ENCODE data around the gene FEZ2. TPM values are rescaled to one million over a fixed set of nuclear protein-coding genes. Genes with fewer than 3 reads are reported as not detected.

FEZ2 gene
- total and polyA plus RNA-seq, 2 of the 8 experiments (the other 6 are each of a cell fraction or from before 2014, with no cell fraction given): 7.5 to 16.4 TPM

GRCh38 chr2:36606925-36607324 is 9.0 kb upstream of the FEZ2 start:
- Histone ChIP-seq H3K14ac (ENCODE audit: insufficient read length) (no peak overlapping the region), H3K23ac (ENCODE audit: insufficient read length) (no peak overlapping the region), H3K27me3 (replicated peaks in 1 of 4; ENCODE audit: control insufficient read depth in 3 of 4, extremely low read depth in 1 of 4, insufficient read depth in 3 of 4, low read length in 3 of 4) (no peaks in the 10 kb centered on the region), H4K91ac (replicated peaks; ENCODE audit: insufficient read length, low read length) (no peak overlapping the region), H3K36me3 (ENCODE audit: control insufficient read depth in 2 of 4, insufficient read depth in 4 of 4, low read length in 3 of 4) (no peaks in the 10 kb centered on the region), H2BK15ac (ENCODE audit: low read length) (no peak overlapping the region), H4K5ac (ENCODE audit: insufficient read length, low read depth, low read length) (no peak overlapping the region), H4K20me1 (replicated peaks in 1 of 2; ENCODE audit: control insufficient read depth in 1 of 2, insufficient read depth in 2 of 2, low read length in 2 of 2) (no peaks in the 10 kb centered on the region), H3K18ac (ENCODE audit: extremely low read depth, low read length) (no peak overlapping the region), H2BK120ac (replicated peaks; ENCODE audit: low read depth, low read length) (no peak overlapping the region), H3K4me1 (replicated peaks in 1 of 4; ENCODE audit: control insufficient read depth in 3 of 4, insufficient read depth in 4 of 4, low read length in 3 of 4) (no peaks in the 10 kb centered on the region), H3K9ac (replicated peaks in 1 of 4; ENCODE audit: extremely low read depth in 1 of 4, low read depth in 3 of 4, low read length in 3 of 4) (no peak overlapping the region; a peak in 1 of 7 replicates), H3K23me2 (ENCODE audit: low read depth, low read length) (no peaks in the 10 kb centered on the region), H3K4ac (replicated peaks; ENCODE audit: insufficient read length, low read depth, low read length) (no peak overlapping the region), H3K79me2 (ENCODE audit: control insufficient read depth in 1 of 2, insufficient read depth in 2 of 2, low read length in 2 of 2) (no peaks in the 10 kb centered on the region), H3K27ac (ENCODE audit: low read depth, low read length) (no peak overlapping the region), H2BK12ac (ENCODE audit: low read depth, low read length) (no peak overlapping the region), H2AK5ac (ENCODE audit: low read depth, low read length) (no peak overlapping the region), H2AFZ (ENCODE audit: low read length) (no peak overlapping the region), H3K4me3 (ENCODE audit: extremely low read depth in 1 of 4, insufficient read depth in 2 of 4, low read depth in 3 of 4, low read length in 4 of 4) (no peak overlapping the region), H3K9me3 (ENCODE audit: insufficient read depth in 2 of 2, low read depth in 1 of 2, low read length in 1 of 2) (no peaks in the 10 kb centered on the region), H4K8ac (ENCODE audit: extremely low read depth, insufficient read depth, low read length) (no peak overlapping the region), H3K56ac (replicated peaks; ENCODE audit: insufficient read length, low read depth, low read length) (no peak overlapping the region), H3K4me2 (ENCODE audit: insufficient read depth in 1 of 2, low read depth in 2 of 2, low read length in 2 of 2) (no peak overlapping the region), H2BK5ac (ENCODE audit: low read depth, low read length) (no peak overlapping the region), H2BK20ac (ENCODE audit: low read length) (no peak overlapping the region), H3K79me1 (ENCODE audit: low read depth, low read length) (no peaks in the 10 kb centered on the region)
- no peak for DNase-seq (ENCODE audit: low read depth in 1 of 2, low spot score in 2 of 2)
- WGBS, 2 experiments (ENCODE audit: extremely low coverage in 1 of 2, insufficient coverage in 1 of 2, insufficient read length in 1 of 2, insufficient replicate concordance in 2 of 2, low coverage in 1 of 2, low lambda C conversion rate in 2 of 2, missing lambda C conversion rate in 1 of 2): 97% methylated on average over 3 of the region's 3 CpGs; no CpG with 5 or more reads in 1 of the 2 experiments
- ChIA-PET POLR2A (ENCODE audit: partially characterized antibody) (no interaction called here), CTCF (ENCODE audit: partially characterized antibody) (interaction anchor here (0.6 to 1.2 kb wide), 3 partner anchors 17 to 170 kb away, joined by 3 read pairs; no protein-coding TSS in a partner anchor)
- FAIRE-seq: no peak
- TF ChIP-seq GABPA (IDR thresholded peaks at IDR 0.05; ENCODE audit: borderline replicate concordance, insufficient read depth, low read length) (no peak), CREB1 (IDR thresholded peaks at IDR 0.05) (no peak), CBX8 (IDR thresholded peaks at IDR 0.05; ENCODE audit: borderline replicate concordance, low read depth, low read length) (no peak), ASH2L (IDR thresholded peaks at IDR 0.05; ENCODE audit: low read length) (no peak), PHF8 (conservative IDR thresholded peaks at IDR 0.05; ENCODE audit: low read depth, low read length) (no peak), TCF12 (IDR thresholded peaks at IDR 0.05; ENCODE audit: low read depth, low read length) (no peak), NANOG (IDR thresholded peaks at IDR 0.05; ENCODE audit: insufficient read depth, low read depth, low read length, poor library complexity, severe bottlenecking) (no peak), EGR1 (IDR thresholded peaks at IDR 0.05; ENCODE audit: borderline replicate concordance, low read depth, low read length) (no peak), RNF2 (IDR thresholded peaks at IDR 0.05; ENCODE audit: borderline replicate concordance, low read depth, low read length, missing control alignments, poor library complexity, severe bottlenecking) (no peak), POU5F1 (IDR thresholded peaks at IDR 0.05; ENCODE audit: low read depth, low read length) (no peak), SP2 (IDR thresholded peaks at IDR 0.05; ENCODE audit: low read length) (no peak)
- TF ChIP-seq, protein P1, sequence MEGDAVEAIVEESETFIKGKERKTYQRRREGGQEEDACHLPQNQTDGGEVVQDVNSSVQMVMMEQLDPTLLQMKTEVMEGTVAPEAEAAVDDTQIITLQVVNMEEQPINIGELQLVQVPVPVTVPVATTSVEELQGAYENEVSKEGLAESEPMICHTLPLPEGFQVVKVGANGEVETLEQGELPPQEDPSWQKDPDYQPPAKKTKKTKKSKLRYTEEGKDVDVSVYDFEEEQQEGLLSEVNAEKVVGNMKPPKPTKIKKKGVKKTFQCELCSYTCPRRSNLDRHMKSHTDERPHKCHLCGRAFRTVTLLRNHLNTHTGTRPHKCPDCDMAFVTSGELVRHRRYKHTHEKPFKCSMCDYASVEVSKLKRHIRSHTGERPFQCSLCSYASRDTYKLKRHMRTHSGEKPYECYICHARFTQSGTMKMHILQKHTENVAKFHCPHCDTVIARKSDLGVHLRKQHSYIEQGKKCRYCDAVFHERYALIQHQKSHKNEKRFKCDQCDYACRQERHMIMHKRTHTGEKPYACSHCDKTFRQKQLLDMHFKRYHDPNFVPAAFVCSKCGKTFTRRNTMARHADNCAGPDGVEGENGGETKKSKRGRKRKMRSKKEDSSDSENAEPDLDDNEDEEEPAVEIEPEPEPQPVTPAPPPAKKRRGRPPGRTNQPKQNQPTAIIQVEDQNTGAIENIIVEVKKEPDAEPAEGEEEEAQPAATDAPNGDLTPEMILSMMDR (IDR thresholded peaks at IDR 0.05; ENCODE audit: control extremely low read depth in 1 of 3, insufficient read depth in 1 of 3, low read depth in 1 of 3, low read length in 3 of 3): no peak
